GM21360 (cell line): ENCODE measurements around the gene PSMB3.
"Not testable (repeated sequence)": the region's sequence is repeated elsewhere in the genome, so short reads cannot be mapped to it uniquely, and the experiment has no call there.

Experiments used
- ATAC-seq: cut with Tn5 transposase; IDR thresholded peaks from one replicate; pipeline ENCODE4 v1.9.1; 2021; ENCODE audit warnings: mild to moderate bottlenecking, moderate library complexity; ENCODE audit not compliant: unreplicated experiment

PSMB3 gene

DNA sequence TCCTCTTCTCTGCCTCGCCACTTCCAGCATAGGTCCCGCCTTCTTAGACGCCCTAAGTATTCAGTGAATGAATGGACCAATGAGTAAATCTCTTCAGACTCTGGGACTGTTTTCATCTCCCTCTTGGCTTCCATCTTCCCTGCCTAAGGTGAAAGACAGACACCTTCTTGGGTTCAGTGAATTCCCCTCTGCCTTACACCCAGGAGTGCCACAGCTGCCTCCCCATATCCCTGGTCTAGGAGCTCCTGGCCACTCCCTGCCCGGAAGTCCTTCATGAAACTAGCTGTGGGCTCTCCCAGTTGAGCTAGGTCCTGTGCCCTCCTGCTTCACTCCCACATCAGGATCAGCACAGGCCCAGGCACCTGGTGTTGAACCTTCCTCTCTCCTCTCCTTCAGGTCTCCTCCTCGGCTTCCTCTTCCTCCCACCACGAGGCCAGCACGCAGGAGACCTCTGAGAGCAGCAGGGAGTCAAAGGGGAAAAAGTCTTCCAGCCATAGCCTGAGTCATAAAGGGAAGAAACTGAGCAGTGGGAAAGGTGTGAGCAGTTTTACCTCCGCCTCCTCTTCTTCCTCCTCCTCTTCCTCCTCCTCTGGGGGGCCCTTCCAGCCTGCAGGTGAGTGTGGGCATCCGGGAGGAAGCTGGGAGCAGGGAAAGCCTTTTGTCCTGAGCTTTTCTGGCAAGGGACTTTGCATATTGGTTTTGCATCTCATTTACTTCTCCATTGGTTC is 37.2 kb upstream of the PSMB3 start:
- no peak for ATAC-seq

DNA sequence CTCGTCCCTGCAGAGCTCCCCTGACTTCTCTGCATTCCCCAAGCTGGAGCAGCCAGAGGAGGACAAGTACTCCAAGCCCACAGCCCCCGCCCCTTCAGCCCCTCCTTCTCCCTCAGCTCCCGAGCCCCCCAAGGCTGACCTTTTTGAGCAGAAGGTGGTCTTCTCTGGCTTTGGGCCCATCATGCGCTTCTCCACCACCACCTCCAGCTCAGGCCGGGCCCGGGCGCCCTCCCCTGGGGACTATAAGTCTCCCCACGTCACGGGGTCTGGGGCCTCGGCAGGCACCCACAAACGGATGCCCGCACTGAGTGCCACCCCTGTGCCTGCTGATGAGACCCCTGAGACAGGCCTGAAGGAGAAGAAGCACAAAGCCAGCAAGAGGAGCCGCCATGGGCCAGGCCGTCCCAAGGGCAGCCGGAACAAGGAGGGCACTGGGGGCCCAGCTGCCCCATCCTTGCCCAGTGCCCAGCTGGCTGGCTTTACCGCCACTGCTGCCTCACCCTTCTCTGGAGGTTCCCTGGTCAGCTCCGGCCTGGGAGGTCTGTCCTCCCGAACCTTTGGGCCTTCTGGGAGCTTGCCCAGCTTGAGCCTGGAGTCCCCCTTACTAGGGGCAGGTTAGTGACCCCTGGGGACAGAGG is 36.1 kb upstream of the PSMB3 start:
- no peak for ATAC-seq

DNA sequence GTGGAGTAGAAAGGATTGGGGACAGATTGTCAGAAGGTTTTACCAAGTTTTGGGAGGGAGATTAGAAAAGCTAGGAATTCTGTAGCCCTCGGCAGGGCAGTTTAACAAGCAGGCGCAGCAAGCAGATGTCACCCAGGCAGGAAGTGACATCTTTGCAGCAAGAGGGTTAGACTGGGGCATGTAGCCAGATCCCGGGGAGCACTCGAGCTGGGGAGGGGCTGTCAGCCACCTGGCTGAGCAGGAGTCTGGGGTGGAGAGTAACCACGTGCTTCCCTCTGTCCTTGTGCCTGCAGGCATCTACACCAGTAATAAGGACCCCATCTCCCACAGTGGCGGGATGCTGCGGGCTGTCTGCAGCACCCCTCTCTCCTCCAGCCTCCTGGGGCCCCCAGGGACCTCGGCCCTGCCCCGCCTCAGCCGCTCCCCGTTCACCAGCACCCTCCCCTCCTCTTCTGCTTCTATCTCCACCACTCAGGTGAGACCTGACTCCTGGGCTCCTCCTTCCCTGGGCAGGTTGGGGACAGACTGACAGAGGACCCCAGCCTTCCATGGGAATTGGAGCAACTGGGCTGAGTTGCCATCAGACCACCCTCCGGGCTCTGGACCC is 35.3 kb upstream of the PSMB3 start:
- ATAC-seq, result no peak

DNA sequence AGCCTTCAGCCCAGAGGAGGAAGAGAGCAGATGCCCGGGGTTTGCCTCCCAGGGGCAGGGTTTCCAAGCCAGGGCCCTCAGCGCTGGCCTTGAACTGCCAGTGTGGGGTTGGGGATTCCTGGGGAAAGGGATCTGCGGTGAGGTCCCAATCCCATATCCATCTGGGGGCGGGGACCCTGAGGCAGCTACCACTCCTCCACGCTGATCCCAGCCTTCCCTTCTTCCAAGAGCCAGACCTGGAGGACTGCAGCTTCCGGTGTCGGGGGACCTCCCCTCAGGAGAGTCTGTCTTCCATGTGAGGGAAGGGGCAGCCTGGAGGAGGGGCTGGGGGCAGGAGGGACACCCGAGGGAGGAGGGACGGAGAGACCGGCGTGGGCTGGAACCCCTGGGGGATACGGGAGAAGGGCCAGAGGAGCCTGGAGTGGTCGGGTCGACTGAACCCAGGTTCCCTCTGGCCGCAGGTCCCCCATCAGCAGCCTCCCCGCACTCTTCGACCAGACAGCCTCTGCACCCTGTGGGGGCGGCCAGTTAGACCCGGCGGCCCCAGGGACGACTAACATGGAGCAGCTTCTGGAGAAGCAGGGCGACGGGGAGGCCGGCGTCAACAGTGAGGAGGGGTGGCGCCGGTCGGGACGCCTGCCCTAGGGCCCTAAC is 33.1 kb upstream of the PSMB3 start:
- ATAC-seq, result no peak

GRCh38 chr17:38719943-38720641 is 32.4 kb upstream of the PSMB3 start:
- no peak for ATAC-seq

DNA sequence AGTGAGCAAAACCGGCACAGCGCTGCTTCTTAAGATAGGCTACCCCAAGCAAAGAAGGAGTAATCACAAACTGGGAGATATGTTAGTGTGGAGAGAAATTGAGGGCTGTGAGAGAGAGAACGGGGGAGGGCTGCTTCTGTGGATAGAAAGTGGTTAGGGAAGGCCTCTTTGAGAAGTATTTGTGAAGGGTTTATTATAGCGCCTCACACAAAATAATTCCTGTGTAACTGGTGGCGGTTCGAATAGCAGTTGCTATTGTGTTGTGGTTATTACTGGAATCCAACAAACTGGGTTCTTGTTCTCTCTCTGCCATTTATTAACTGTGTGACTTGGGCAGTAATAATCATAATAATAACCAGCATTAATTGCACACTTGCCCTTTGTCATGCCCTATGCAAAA is 31.6 kb upstream of the PSMB3 start:
- ATAC-seq, result no peak

DNA sequence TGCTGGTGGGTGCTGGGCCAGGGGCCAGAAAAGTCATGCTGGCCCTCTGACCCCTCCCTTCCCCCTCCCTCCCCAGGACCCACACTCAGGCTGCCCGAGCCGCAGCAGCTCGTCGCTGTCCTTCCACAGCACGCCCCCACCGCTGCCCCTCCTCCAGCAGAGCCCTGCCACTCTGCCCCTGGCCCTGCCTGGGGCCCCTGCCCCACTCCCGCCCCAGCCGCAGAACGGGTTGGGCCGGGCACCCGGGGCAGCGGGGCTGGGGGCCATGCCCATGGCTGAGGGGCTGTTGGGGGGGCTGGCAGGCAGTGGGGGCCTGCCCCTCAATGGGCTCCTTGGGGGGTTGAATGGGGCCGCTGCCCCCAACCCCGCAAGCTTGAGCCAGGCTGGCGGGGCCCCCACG is 30.7 kb upstream of the PSMB3 start:
- ATAC-seq, result no peak

GRCh38 chr17:38724337-38724988 is 28.1 kb upstream of the PSMB3 start:
- no peak for ATAC-seq

- ATAC-seq, result no peak
These were observed 27.5 kb upstream of the PSMB3 start for GRCh38 chr17:38725066-38725465.

GRCh38 chr17:38726145-38726544 is 26.4 kb upstream of the PSMB3 start:
- ATAC-seq, result not testable (repeated sequence)

- ATAC-seq, result no peak
These were observed 24.8 kb upstream of the PSMB3 start for GRCh38 chr17:38727736-38728135.

DNA sequence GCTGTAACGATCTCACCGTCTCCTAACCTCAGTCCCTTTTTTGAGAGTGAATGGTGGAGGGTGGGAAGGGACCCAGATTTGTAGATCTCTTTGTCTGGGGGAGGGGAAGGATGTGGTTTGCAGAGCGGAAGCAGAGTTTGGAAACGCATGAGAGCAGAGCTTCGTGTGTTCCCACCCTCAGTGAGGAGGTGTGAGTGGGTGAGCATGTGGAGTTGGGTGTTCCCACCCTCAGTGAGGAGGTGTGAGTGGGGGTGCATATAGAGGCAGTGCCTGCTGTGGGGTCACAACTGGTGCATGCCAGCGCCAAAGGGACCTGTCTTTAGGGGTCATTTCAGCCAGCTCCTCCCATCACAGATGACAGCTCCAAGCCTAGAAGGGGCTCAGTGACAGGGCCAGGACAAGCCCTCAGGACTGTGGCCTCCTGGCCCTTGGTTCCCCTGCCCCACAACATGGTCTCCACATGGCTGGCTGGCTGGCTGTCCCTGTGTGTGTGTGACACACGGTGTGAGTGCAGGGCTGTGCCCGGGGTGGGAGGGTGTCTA is 24.2 kb upstream of the PSMB3 start:
- no peak for ATAC-seq

DNA sequence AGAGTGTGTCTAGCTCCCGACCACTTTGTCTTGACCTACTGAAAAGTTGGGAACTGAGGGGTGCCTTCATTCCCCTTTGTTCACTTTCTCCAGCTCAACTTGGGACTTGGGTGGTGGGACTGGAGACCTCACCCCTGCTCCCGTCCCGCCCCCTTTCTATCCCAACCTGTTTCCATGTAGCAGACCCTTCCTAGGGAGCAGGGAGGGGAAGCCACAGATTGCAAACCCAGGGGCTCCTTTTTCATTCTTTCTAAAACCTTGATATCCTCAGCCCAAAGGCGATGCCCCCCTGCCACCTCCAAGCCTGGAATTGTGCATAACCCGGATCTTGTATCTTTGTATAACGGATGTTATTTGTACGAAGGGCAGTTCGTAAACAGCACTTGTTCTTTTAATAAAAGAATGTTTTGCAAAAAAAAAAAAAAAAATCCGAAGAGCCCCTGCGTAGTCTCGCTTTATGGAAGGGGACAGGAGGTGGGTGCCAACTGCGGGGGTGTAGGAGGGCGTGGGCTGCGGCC is 23.1 kb upstream of the PSMB3 start:
- ATAC-seq, result no peak

DNA sequence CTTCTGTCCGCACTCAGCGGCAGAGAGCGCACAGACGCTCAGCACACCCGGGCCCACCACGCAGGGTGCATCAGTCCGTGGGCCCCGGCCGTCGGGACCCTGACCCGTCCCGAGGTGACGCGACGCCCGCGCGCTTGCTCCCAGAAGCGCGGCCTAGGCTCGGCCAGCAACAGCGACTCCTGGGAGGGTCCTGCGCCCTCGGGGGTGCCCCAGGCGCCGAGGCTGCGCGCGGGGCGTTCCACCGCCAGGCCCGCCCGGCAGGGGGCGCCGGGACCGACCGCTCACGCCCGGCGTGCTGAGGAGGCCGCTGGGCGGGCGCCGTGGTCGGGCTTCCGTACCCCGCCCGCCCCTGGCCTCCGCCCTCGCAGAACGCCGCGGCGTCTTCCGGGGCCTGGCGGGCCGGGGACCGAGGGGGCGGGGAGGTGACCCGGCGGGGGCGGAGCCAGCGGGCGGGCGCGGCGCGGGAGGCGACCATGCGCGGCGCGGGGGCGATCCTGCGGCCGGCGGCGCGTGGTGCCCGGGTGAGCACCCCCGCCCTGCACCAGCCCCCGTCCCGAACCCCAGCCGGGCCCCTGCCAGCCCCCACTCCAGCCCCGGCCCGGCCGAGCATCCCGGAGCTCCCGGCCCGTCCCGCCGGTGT is 22.5 kb upstream of the PSMB3 start, which contains the start of gene CISD3:
TSS of gene CISD3 (plus strand) at position 456 of the 640 bp plus-strand sequence. CDS start at position 474, 18 bp downstream.
- ATAC-seq, result peak; percentile 74

GRCh38 chr17:38730526-38731379 is 21.8 kb upstream of the PSMB3 start:
- ATAC-seq, result no peak

DNA sequence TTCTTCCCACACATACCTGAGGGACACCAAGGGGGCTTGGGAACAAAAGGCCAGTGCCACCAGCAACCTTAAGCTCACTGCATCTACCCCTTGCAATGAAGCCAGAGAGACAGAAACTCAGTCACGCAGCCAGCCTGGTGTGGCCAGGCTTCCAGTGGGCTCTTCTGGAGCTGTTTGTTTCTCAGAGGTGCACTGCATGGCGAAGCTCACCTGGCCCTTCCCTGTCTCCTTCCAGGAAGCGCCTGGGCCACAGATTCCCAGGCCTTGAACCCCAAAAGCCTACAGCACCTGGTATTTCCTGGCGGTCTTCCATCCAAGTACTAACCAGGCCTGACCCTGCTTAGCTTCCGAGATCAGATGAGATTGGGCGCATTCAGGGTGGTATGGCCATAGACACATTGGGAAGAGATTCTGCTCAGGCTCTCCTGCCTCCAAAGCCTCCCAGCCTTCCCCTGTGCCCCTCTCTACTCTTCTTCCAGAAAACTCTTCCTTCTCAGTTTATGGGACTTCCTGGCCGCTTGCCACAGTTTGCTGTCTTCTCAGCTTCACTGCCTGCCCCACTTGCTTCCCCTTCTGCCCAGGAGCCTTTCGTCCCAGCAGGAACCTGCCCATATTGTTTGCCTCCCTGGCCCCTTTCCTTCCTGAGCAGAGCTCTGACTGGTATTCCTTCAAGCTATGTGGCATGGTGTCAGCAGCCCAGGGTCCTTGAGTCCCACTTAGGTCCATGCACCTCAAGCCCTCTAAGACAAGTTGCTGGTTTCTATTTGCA is 20.8 kb upstream of the PSMB3 start:
- no peak for ATAC-seq

DNA sequence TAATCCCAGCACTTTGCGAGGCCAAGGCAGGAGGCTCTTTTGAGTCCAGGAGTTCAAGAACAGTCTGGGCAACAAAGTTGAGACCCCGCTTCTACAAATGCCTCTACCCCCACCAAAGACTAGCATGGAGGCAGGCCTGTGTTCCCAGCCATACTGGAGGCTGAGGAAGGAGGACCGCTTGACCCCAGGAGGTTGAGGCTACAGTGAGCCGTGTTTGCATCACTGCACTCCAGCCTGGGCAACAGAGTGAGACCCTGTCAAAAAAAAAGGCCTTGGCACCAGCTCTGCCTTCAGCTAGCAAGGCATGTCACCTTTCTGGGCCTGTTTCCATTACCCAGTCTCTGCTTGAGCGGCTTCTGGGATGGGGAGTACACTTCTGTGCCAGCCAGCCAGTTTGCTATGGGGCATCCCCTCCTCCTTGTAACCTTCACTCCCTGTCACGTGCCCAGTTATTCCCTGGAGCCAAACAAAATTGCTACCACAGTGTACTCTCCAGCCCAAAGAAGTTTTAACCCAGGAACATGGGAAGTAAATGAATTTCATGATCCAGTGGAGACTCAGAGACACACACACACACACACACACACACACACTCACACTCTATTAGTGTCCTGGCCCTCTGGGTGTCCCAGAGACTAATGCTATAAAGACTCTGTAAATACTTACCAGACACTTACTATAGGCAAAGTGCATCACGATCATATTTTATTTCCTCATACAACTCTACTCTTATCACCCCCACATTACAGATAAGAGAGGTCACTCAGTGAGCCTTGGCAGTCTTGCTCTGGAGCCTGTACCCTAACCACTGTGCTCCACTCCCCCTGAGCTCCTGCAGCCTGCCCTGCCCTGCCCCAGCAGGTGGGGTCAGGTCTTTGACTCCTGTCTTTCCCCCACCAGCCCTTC is 19.9 kb upstream of the PSMB3 start:
- ATAC-seq, result no peak
